Measurements from ENCODE around the gene IPO9. TPM values are rescaled to one million over a fixed set of nuclear protein-coding genes. Genes with fewer than 3 reads are reported as not detected.
A peak's percentile ranks its signal among the peaks of the same experiment; 100 is the strongest.

IPO9 gene
- total RNA-seq: 10 to 100 TPM; 16.9 to 18.9 TPM

- under 1% methylated on average over 58 of the region's 58 CpGs for WGBS
- peak; percentile 88 for DNase-seq (ENCODE audit: low spot score)
- Histone ChIP-seq H3K27ac (peak within 1 kb of the TSS; percentile 93 to 97), H3K9me3 (no peaks in the 10 kb centered on the region), H3K27me3 (replicated peaks; ENCODE audit: insufficient read depth) (no peaks in the 10 kb centered on the region), H3K36me3 (no peaks in the 10 kb centered on the region), H3K4me1 (replicated peaks) (peaks cover 7% of the 10 kb centered on the region), H3K4me3 (peak within 1 kb of the TSS; percentile 79 to 92)
- intact Hi-C loops (cut with DNase I): loop anchor here (5.0 kb wide), 1 partner anchor 153 kb away; the partner anchor contains the start of gene RNPEP
- TF ChIP-seq POLR2A (IDR thresholded peaks at IDR 0.05) (peak; percentile 68), CTCF (IDR thresholded peaks at IDR 0.05) (peak; percentile 94 to 97 (median 96)), POLR2AphosphoS5 (IDR thresholded peaks at IDR 0.05) (peak; percentile 71)
Observed at GRCh38 chr1:201828820-201829774, at the start of gene IPO9. Gene IPO9 (plus strand): TSS chr1:201829157. CDS start chr1:201829210, 53 bp downstream.

- no peak for DNase-seq (ENCODE audit: low spot score)
- Histone ChIP-seq H3K4me3 (no peak overlapping the region), H3K36me3 (no peaks in the 10 kb centered on the region), H3K27ac (peak overlapping the region in 1 of 2 donors; percentile 27), H3K9me3 (no peaks in the 10 kb centered on the region), H3K4me1 (replicated peaks) (peaks cover 8% of the 10 kb centered on the region), H3K27me3 (replicated peaks; ENCODE audit: insufficient read depth) (no peaks in the 10 kb centered on the region)
- intact Hi-C loops (cut with DNase I): no loop called here
- WGBS: 36% methylated on average over 6 of the region's 6 CpGs
- TF ChIP-seq POLR2A (IDR thresholded peaks at IDR 0.05): no peak
- TF ChIP-seq POLR2AphosphoS5 (IDR thresholded peaks at IDR 0.05): no peak
- no peak for TF ChIP-seq CTCF (IDR thresholded peaks at IDR 0.05)
Observed at GRCh38 chr1:201779351-201779880, 49.5 kb upstream of the IPO9 start.

- no peak for TF ChIP-seq POLR2AphosphoS5 (IDR thresholded peaks at IDR 0.05)
- TF ChIP-seq POLR2A (IDR thresholded peaks at IDR 0.05): no peak
- no peak for TF ChIP-seq CTCF (IDR thresholded peaks at IDR 0.05)
- intact Hi-C loops (cut with DNase I): no loop called here
Observed at GRCh38 chr1:201780952-201781351, 48.0 kb upstream of the IPO9 start.

GRCh38 chr1:201781437-201781836, 47.5 kb upstream of the IPO9 start:
- Histone ChIP-seq H3K36me3 (no peaks in the 10 kb centered on the region), H3K27ac (no peak overlapping the region), H3K9me3 (no peaks in the 10 kb centered on the region), H3K4me1 (replicated peaks) (peaks cover 4% of the 10 kb centered on the region), H3K27me3 (replicated peaks; ENCODE audit: insufficient read depth) (no peaks in the 10 kb centered on the region), H3K4me3 (no peak overlapping the region)
- TF ChIP-seq POLR2A (IDR thresholded peaks at IDR 0.05): no peak
- no peak for TF ChIP-seq POLR2AphosphoS5 (IDR thresholded peaks at IDR 0.05)
- TF ChIP-seq CTCF (IDR thresholded peaks at IDR 0.05): no peak
- WGBS: 25% methylated on average over 1 of the region's 1 CpG
- DNase-seq (ENCODE audit: low spot score): no peak
- intact Hi-C loops (cut with DNase I): no loop called here

More at GRCh38 chr1:201780952-201781351, 48.0 kb upstream of the IPO9 start:
- Histone ChIP-seq H3K27me3 (replicated peaks; ENCODE audit: insufficient read depth) (no peaks in the 10 kb centered on the region), H3K9me3 (no peaks in the 10 kb centered on the region), H3K4me3 (no peak overlapping the region), H3K27ac (no peak overlapping the region), H3K4me1 (replicated peaks) (peaks cover 4% of the 10 kb centered on the region), H3K36me3 (no peaks in the 10 kb centered on the region)
- 99% methylated on average over 6 of the region's 6 CpGs for WGBS
- no peak for DNase-seq (ENCODE audit: low spot score)

Measured in prostate gland (tissue), 2 donors.